Activated naive CD4-positive, alpha-beta T cell treated with anti-CD3 and anti-CD28 coated beads, Interleukin-2, amount 50 U/mL, for 24 hours (primary cell): ENCODE results near the gene RNF126.

Source experiments
- H3K27ac Mint-ChIP-seq: one replicate; pipeline ENCODE4 v1.8.0; 2021; ENCODE audit warnings: mild to moderate bottlenecking, mixed read lengths
- H3K27me3 Mint-ChIP-seq: one replicate; pipeline ENCODE4 v1.8.0; 2021; ENCODE audit warnings: mixed read lengths
- H3K36me3 Mint-ChIP-seq: one replicate; pipeline ENCODE4 v1.8.0; 2021; ENCODE audit warnings: mixed read lengths
- H3K4me1 Mint-ChIP-seq: one replicate; pipeline ENCODE4 v1.8.0; 2021; ENCODE audit warnings: mixed read lengths
- H3K4me3 Mint-ChIP-seq: one replicate; pipeline ENCODE4 v1.8.0; 2021; ENCODE audit warnings: mild to moderate bottlenecking, mixed read lengths
- H3K9me3 Mint-ChIP-seq: one replicate; pipeline ENCODE4 v1.8.0; 2021; ENCODE audit warnings: mixed read lengths

RNF126 gene

DNA sequence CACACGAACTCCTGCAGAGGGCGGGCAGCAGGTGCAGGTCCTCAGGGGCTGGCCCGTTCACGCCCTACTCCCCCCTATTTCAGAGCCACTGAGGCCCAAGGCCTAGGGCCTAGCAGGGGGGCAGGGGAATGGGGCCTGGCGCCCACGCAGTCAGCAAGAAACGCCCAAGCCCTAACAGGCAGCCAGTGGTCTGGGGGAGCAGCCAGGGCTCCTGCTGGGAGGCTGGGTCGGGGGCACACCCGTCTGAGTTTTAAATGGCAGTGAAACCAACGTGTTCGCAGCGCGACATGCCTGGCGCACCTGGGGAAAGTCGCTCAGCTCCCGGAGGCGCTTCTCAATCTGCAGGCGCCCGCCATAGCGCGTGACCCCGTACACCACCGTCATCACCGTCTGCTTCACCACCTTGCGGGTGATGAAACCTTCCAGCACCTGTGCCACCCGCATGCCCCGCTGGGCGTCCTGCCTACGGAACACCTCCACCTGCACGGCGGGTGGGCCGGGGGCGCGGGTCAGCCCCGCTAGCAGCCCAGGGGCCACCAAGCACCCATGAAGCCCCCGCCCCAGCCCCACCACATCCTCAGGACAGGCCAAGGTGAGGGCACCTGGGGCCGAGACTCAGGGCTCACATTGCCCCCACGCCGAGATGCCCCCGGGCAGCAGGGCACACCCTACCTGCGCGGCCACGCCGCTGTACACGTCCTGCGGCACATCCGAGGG lies 43.6 kb downstream of the RNF126 start:
- peaks cover 5% of the 10 kb centered on the region for H3K36me3 Mint-ChIP-seq
- H3K9me3 Mint-ChIP-seq, result no peaks in the 10 kb centered on the region
- H3K27me3 Mint-ChIP-seq, result peaks cover 2% of the 10 kb centered on the region

DNA sequence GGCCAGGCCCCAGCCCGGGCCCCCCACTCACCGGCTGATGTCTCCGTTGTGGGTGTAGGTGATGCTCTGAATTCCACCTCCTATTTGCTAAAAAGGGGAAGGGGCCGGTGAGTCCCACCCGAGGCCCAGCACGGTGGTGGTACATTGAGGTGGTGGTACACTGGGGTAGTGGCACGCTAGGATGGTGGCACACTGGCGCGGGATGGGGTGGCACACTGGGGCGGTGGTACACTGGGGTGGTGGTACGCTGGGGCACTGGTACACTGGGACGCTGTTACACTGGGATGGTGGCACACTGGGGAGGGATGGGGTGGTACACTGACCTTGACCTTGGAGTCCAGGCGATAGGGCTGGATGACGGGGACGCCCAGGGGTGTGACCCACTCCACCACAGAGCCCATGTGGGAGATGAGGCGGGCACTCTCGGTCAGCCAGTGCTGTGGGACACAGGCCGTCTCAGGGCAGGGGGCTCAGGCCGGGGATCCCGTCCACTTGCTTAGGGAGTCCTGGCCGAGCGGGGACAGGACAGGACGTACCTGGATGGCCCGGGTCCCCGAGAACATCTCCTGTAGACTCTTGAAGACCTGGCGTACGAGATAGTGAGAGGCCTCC lies 44.2 kb downstream of the RNF126 start:
- Mint-ChIP-seq H3K36me3 (peaks cover 5% of the 10 kb centered on the region), H3K27ac (no peak overlapping the region), H3K27me3 (peaks cover 2% of the 10 kb centered on the region), H3K9me3 (no peaks in the 10 kb centered on the region), H3K4me1 (peaks cover 3% of the 10 kb centered on the region), H3K4me3 (no peak overlapping the region)

More for the DNA sequence above, 43.6 kb downstream of the RNF126 start:
- H3K27ac Mint-ChIP-seq, result no peak overlapping the region
- H3K4me1 Mint-ChIP-seq, result peaks cover 3% of the 10 kb centered on the region
- no peak overlapping the region for H3K4me3 Mint-ChIP-seq

DNA sequence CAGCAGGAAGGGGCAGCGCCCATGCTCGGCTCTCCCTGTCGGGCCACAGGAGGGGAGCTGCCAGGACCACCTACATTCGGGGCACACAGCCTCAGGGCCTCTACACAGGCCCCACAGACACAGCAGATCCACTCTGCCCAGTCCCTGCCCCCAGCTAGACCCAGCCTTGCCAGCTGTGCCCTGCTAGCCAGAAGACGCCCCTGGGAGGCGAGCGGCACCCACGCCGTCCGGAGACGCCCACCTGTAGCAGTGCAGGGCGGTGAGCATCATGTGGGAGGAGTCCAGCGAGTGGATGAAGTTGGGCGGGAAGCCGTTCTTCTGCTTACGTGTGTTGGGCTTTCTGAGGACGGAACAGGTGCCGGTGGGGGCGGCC lies 44.8 kb downstream of the RNF126 start:
- Mint-ChIP-seq H3K36me3 (peaks cover 5% of the 10 kb centered on the region), H3K27ac (no peak overlapping the region), H3K27me3 (peaks cover 2% of the 10 kb centered on the region), H3K4me3 (no peak overlapping the region), H3K4me1 (peaks cover 3% of the 10 kb centered on the region), H3K9me3 (no peaks in the 10 kb centered on the region)

DNA sequence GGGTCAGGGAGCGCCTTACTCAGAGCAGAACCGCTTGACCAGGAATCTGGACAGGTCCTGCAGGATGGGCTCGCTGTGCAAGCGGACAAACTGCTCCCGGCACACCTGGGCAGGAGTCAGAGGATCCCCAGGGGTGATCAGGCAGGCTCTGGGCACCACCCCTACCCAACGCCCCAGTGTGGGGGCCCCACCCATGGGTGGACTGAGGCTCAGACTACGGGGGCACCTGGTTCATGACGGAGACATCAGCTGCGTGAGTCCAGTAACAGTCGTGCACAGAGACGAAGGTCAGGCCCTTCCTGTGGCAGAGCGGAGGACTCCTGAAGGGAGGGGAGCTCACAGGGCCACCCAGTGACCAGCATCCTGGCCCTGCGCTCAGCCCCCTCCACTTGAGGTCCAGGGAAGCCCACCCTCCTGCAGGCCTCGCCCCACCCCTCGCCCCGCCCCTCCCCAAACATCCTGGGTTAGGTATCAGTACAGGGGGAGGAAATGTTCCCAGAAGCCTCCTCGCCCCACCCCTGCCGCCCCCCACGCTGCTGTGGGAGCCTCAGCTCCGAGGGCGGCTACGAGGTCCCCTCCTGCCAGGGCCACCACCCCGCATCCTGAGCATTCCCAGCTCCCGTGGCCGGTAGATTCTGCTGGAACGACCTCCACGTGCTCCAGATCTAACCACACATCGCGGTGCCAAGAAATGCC lies 45.3 kb downstream of the RNF126 start:
- peaks cover 5% of the 10 kb centered on the region for H3K36me3 Mint-ChIP-seq
- peaks cover 2% of the 10 kb centered on the region for H3K27me3 Mint-ChIP-seq
- no peaks in the 10 kb centered on the region for H3K9me3 Mint-ChIP-seq
- no peak overlapping the region for H3K27ac Mint-ChIP-seq
- H3K4me1 Mint-ChIP-seq, result peaks cover 3% of the 10 kb centered on the region
- no peak overlapping the region for H3K4me3 Mint-ChIP-seq

DNA sequence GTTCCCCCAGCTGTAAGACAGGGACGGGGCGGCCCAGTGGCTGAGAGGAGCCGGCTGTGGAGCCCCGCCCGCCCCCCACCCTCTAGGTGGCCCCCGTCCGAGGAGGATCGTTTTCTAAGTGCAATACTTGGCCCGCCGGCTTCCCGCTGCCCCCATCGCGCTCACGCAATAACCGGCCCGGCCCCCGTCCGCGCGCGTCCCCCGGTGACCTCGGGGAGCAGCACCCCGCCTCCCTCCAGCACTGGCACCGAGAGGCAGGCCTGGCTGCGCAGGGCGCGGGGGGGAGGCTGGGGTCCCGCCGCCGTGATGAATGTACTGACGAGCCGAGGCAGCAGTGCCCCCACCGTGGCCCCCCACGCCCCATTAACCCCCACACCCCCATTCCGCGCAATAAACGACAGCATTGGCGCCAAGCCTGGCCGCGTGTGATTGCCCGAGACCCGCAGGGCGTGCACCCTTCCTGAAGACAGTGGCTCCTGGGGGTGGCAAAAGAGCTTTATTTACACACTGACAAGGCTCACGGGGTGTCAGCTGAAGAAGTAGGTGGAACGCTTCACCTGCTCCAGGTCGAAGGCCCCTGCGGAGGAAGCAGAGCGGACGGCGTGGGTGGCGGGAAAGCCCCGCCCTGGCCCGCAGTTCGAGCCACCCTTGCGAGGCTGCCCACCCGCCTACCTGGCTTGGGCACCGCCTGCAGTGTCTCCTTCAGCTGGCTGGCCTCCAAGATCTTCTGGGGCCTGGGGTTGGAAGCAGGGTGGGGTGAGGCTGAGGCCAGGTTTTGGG lies 46.1 kb downstream of the RNF126 start:
- Mint-ChIP-seq H3K9me3 (no peaks in the 10 kb centered on the region), H3K4me1 (peaks cover 3% of the 10 kb centered on the region), H3K36me3 (peaks cover 5% of the 10 kb centered on the region), H3K27me3 (peaks cover 2% of the 10 kb centered on the region), H3K27ac (no peak overlapping the region), H3K4me3 (no peak overlapping the region)

DNA sequence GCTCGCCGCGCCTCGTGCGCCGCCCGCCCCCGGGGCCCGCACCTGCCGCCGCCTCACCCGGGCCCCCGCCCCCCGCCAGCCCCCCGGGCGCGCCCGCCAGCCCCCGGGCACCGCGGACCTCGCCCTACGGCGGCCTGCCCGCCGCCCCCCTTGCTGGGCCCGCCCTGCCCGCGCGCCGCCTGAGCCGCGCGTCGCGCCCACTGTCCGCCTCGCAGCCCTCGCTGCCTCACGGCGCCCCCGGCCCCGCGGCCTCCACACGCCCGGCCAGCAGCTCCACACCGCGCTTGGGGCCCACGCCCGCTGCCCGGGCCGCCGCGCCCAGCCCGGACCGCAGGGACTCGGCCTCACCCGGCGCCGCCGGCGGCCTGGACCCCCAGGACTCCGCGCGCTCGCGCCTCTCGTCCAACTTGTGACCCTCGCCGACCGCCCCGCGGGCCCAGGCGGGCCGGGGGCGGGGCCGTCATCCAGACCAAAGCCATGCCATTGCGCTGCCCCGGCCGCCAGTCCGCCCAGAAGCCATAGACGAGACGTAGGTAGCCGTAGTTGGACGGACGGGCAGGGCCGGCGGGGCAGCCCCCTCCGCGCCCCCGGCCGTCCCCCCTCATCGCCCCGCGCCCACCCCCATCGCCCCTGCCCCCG lies 46.8 kb downstream of the RNF126 start:
- Mint-ChIP-seq H3K27me3 (peaks cover 2% of the 10 kb centered on the region), H3K9me3 (no peaks in the 10 kb centered on the region), H3K27ac (no peak overlapping the region)

DNA sequence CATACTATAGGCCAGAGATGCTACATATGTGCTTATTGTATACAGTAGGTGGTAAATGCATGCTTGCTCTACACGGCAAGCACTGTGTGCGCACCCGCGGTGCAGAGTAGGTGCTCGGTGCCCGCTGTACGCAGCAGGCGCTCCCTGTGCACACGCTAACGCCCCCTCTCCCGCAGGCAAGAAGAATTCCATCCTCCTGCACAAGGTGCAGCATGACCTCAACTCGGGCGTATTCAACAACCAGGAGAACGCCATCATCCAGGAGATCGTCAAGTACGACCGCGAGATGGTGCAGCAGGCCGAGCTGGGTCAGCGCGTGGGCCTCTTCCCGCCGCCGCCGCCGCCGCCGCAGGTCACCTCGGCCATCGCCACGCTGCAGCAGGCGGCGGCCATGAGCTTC lies 47.4 kb downstream of the RNF126 start:
- H3K27me3 Mint-ChIP-seq, result peaks cover 2% of the 10 kb centered on the region
- H3K27ac Mint-ChIP-seq, result no peak overlapping the region

More for the DNA sequence above, 46.8 kb downstream of the RNF126 start:
- Mint-ChIP-seq H3K36me3 (peaks cover 5% of the 10 kb centered on the region), H3K4me3 (no peak overlapping the region), H3K4me1 (peaks cover 9% of the 10 kb centered on the region)

DNA sequence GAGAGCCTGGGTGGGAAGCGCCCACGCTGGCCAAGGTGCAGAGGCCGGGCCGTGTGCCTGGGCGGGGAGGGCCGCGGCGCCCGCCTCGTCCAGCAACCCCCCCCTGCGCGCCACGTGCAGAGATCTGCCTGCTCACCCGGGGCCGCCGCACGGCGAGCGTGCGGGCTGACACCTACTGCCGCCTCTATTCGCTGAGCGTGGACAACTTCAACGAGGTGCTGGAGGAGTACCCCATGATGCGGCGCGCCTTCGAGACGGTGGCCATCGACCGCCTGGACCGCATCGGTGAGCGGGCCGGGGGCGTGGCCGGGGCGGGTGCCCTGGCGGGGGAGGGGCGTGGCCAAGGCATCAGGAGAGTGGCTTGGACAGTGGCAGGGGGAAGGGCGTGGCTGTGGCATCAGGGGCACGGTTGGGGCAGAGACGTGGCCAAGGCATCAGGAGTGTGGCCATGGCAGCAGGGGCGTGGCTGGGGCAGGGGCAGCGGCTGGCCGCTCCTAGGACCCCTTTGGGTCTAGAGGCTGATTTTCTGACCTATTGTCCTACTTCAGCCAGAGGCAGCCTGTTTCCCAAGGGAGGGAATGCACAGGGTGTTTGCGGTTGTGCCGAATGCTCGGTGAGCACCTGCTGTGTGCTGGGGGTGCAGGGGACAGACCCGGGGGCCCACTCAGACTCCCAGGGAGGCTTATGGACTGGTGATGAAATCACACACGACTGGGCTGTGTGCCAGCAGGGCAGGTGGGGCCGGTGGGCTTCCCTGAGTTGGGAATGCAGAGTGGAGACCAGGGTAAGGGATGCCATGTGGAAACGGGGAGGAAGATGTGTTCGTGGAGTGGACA lies 49.1 kb downstream of the RNF126 start:
- Mint-ChIP-seq H3K4me1 (peaks cover 17% of the 10 kb centered on the region), H3K27ac (no peak overlapping the region), H3K36me3 (peaks cover 4% of the 10 kb centered on the region), H3K4me3 (no peak overlapping the region), H3K9me3 (no peaks in the 10 kb centered on the region), H3K27me3 (peaks cover 2% of the 10 kb centered on the region)

More for the DNA sequence above, 47.4 kb downstream of the RNF126 start:
- peaks cover 5% of the 10 kb centered on the region for H3K36me3 Mint-ChIP-seq
- H3K9me3 Mint-ChIP-seq, result no peaks in the 10 kb centered on the region
- peak overlapping the region; percentile 68 for H3K4me3 Mint-ChIP-seq
- peaks cover 14% of the 10 kb centered on the region for H3K4me1 Mint-ChIP-seq

DNA sequence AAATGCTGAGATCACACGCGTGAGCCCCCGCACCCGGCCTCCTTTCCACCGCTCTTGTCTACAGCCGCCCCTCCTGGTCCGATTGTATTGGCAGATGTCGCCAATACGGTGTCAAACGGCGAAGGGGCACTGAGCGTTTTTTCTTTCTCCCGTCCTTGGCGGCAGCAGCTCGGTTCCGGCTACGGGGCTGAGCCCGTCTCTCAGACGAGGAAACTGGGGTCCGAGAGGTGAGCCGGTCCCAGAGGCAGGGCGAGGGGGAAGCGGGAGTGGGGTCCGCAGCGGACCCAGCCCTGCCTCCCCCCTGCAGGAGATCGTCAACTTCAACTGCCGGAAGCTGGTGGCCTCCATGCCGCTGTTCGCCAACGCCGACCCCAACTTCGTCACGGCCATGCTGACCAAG lies 50.1 kb downstream of the RNF126 start:
- Mint-ChIP-seq H3K4me1 (peaks cover 17% of the 10 kb centered on the region), H3K9me3 (no peaks in the 10 kb centered on the region), H3K27ac (no peak overlapping the region), H3K4me3 (no peak overlapping the region), H3K27me3 (peaks cover 2% of the 10 kb centered on the region), H3K36me3 (peaks cover 2% of the 10 kb centered on the region)

DNA sequence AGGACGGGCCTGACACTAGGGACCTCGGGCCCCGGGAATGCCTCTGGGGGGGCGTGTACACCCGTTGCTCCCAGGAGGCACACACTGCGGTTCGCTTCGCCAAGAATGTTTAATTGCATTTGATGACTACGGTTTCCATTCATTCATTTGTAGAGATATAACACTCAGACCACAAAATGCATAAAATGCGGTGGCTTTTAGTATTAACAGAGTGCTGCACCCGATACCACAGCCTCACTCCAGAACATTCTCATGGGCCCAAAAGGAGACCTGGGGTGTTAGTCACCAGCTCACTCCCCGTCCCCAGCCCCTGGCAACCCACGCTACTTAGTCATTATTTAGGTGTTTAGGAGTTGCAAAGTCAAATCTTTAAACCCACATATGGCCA lies 51.5 kb downstream of the RNF126 start:
- peak overlapping the region; percentile 95 for H3K27ac Mint-ChIP-seq
- peaks cover 2% of the 10 kb centered on the region for H3K27me3 Mint-ChIP-seq

DNA sequence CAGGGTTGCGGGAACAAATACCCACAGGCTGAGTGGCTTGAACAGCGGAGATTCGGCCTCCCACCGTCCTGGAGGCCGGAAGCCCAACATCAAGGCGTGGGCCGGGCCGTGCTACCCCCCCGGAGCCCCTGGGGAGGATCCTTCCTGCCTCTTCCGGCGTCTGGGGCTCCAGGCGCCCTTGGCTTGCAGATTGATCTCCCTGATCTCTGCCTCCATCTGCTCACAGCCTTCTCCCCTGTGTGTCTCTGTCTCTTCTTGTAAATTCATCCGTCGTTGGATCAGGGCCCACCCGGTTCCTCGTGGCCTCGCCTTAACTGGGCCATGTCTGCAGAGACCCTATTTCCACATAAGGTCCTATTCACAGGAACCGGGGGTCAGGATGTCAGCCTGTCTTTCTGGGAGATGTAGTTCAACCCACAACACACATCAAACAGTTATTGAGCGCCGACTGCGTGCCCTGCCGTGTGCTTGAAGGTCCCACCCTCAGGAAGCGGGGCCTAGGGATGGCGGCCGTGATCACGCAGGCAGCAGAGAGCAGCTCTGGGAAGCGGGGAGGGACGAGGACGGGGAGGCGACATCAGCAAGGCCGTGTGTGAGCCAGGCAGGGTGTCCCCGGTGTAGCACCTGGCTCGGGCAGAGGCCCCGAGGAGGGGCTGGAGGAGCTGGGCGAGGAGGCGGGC lies 52.1 kb downstream of the RNF126 start:
- H3K27me3 Mint-ChIP-seq, result peaks cover 2% of the 10 kb centered on the region
- H3K36me3 Mint-ChIP-seq, result peaks cover 2% of the 10 kb centered on the region
- peaks cover 17% of the 10 kb centered on the region for H3K4me1 Mint-ChIP-seq
- peak overlapping the region; percentile 96 for H3K4me3 Mint-ChIP-seq
- no peaks in the 10 kb centered on the region for H3K9me3 Mint-ChIP-seq
- H3K27ac Mint-ChIP-seq, result peak overlapping the region; percentile 95

More for the DNA sequence above, 51.5 kb downstream of the RNF126 start:
- Mint-ChIP-seq H3K4me1 (peaks cover 17% of the 10 kb centered on the region), H3K4me3 (peak overlapping the region; percentile 96), H3K9me3 (no peaks in the 10 kb centered on the region), H3K36me3 (peaks cover 2% of the 10 kb centered on the region)

DNA sequence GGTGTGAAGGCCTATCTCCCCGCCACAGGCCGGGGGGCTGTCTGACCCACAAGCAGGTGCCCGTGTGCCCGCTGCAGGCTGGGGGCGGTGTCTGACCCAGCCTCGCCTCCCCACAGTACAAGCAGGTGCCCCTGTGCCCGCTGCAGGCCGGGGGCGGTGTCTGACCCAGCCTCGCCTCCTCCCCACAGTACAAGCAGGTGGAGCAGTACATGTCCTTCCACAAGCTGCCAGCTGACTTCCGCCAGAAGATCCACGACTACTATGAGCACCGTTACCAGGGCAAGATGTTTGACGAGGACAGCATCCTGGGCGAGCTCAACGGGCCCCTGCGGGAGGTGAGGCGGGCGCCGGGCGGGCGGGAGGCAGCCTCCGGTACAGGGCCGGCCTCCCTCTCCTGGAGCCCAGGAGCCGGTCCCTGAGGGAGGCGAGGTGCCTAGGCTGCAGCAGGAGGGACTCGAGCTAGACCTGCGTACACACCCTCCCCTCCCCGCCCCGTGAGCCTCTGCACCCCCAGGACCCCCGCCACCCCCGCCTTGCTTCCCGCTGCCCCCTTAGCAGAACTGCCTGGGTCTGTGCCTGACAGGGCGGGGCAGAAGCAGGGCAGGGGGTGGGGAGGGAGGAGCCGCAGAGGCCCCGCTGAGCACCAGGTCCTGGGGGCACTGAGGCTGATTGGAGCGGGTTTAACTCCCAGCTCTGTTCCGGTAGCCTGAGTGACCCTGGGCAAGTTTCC lies 52.8 kb downstream of the RNF126 start:
- no peaks in the 10 kb centered on the region for H3K27me3 Mint-ChIP-seq

DNA sequence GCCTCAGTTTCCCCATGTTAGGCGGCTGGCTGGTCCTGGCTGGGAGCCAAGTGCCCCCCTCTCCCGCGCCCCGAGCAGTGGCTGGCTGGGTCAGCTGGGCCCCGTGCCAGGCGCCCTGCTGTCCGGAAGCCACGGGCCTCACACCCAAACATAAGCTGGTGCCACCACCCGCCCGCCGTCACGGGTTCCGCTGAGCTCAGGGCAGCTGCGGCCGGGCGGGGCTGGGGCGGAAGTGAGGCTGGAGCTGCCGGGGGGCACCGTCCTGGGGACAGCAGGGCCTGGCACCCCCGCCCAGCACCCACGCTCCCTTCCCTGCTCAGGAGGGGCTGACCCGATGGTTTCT lies 54.0 kb downstream of the RNF126 start:
- no peaks in the 10 kb centered on the region for H3K36me3 Mint-ChIP-seq
- H3K27me3 Mint-ChIP-seq, result no peaks in the 10 kb centered on the region
- no peak overlapping the region for H3K27ac Mint-ChIP-seq
- peaks cover 14% of the 10 kb centered on the region for H3K4me1 Mint-ChIP-seq
- H3K4me3 Mint-ChIP-seq, result no peak overlapping the region
- H3K9me3 Mint-ChIP-seq, result no peaks in the 10 kb centered on the region

More for the DNA sequence above, 52.8 kb downstream of the RNF126 start:
- Mint-ChIP-seq H3K9me3 (no peaks in the 10 kb centered on the region), H3K4me3 (peak overlapping the region; percentile 96), H3K4me1 (peaks cover 14% of the 10 kb centered on the region), H3K36me3 (no peaks in the 10 kb centered on the region), H3K27ac (no peak overlapping the region)
